GM19238 (cell line): ENCODE results near the gene CACNA1H.

Experiments used
- DNase-seq: peaks from one replicate; pipeline ENCODE4 v3.0.0; 2011; ENCODE audit warnings: low spot score; ENCODE audit not compliant: insufficient read length

The CACNA1H gene

GRCh38 chr16:1157639-1158455, 4.9 kb downstream of the CACNA1H start:
- DNase-seq = no peak

- DNase-seq = no peak
Observed at GRCh38 chr16:1158456-1159324, 5.8 kb downstream of the CACNA1H start.

- DNase-seq = no peak
Observed at GRCh38 chr16:1159325-1159972, 6.5 kb downstream of the CACNA1H start.

GRCh38 chr16:1159973-1160772, 7.3 kb downstream of the CACNA1H start:
- no peak for DNase-seq

- no peak for DNase-seq
Observed at GRCh38 chr16:1160773-1161348, 8.0 kb downstream of the CACNA1H start.

GRCh38 chr16:1162701-1163566, 10.0 kb downstream of the CACNA1H start:
- DNase-seq = no peak

- DNase-seq = no peak
Observed at GRCh38 chr16:1163567-1164055, 10.7 kb downstream of the CACNA1H start.

GRCh38 chr16:1164382-1164781, 11.5 kb downstream of the CACNA1H start:
- no peak for DNase-seq

GRCh38 chr16:1164975-1165374, 12.1 kb downstream of the CACNA1H start:
- DNase-seq = no peak

GRCh38 chr16:1165511-1165910, 12.6 kb downstream of the CACNA1H start:
- DNase-seq = no peak

- DNase-seq = no peak
Observed at GRCh38 chr16:1167276-1168107, 14.6 kb downstream of the CACNA1H start.

GRCh38 chr16:1168837-1169236, 15.9 kb downstream of the CACNA1H start:
- no peak for DNase-seq

- no peak for DNase-seq
Observed at GRCh38 chr16:1169285-1170075, 16.6 kb downstream of the CACNA1H start.

- DNase-seq = no peak
Observed at GRCh38 chr16:1170076-1170418, 17.1 kb downstream of the CACNA1H start.

- no peak for DNase-seq
Observed at GRCh38 chr16:1171001-1171400, 18.1 kb downstream of the CACNA1H start.

GRCh38 chr16:1171854-1172428, 19.0 kb downstream of the CACNA1H start:
- no peak for DNase-seq

GRCh38 chr16:1172651-1173050, 19.7 kb downstream of the CACNA1H start:
- DNase-seq = no peak
